AG04449 (cell line): ENCODE data around the gene SAMD11.
"Not testable (repeated sequence)": the region's sequence is repeated elsewhere in the genome, so short reads cannot be mapped to it uniquely, and the experiment has no call there.

Experiments used
- CTCF ChIA-PET: fragments of 350-600 bp; formaldehyde crosslinking; extraction: SDS; loops from one replicate; lab custom pipeline; 2021; ENCODE audit warnings: antibody characterized with exemption; lab: Yijun Ruan, JAX
- POLR2A ChIA-PET: fragments of 400-600, 350-600 bp; formaldehyde crosslinking; extraction: SDS; loops from one replicate; lab custom pipeline; 2020; ENCODE audit warnings: antibody characterized with exemption, inconsistent platforms; lab: Yijun Ruan, JAX
- DNase-seq: peaks from one replicate; pipeline ENCODE4 v3.0.0-alpha.2; 2010; ENCODE audit warnings: low read depth, low spot score
- H3K4me3 ChIP-seq: 2 replicates; pipeline ENCODE4 v1.5.1; 2011; ENCODE audit warnings: low read depth, mild to moderate bottlenecking, control low read depth, low read length
- CTCF ChIP-seq: IDR thresholded peaks from one replicate; pipeline ENCODE4 v1.5.1; 2011; ENCODE audit warnings: mild to moderate bottlenecking, moderate library complexity, low read length, control low read depth, inconsistent platforms; ENCODE audit not compliant: insufficient read depth; ENCODE audit errors: missing control alignments

Gene SAMD11

GRCh38 chr1:981955-982558 is 58.3 kb downstream of the SAMD11 start, which contains the start of gene PERM1:
TSS of gene PERM1 (minus strand) at chr1:982093. CDS start at chr1:981029, 1,064 bp downstream.
- ChIA-PET CTCF (interaction anchor here (0.6 to 7.8 kb wide), 11 partner anchors 7 to 313 kb away, joined by 3 to 152 read pairs (median 23); partner anchors contain the start of genes HES4 and ISG15), POLR2A (no interaction called here)
- no peak for TF ChIP-seq CTCF
- no peak within 1 kb of the TSS for H3K4me3 ChIP-seq
- no peak for DNase-seq

- ChIA-PET CTCF (interaction anchor here (0.9 to 7.8 kb wide), 17 partner anchors 8 to 308 kb away, joined by 3 to 152 read pairs (median 10); partner anchors contain the start of genes HES4 and ISG15), POLR2A (no interaction called here)
- no peak for DNase-seq
- no peak overlapping the region for H3K4me3 ChIP-seq
- no peak for TF ChIP-seq CTCF
Observed at GRCh38 chr1:982765-983436, 59.2 kb downstream of the SAMD11 start.

- H3K4me3 ChIP-seq, result peak overlapping the region; percentile 40
- ChIA-PET POLR2A (interaction anchor here (0.6 kb wide), 1 partner anchor 38 kb away, joined by 3 read pairs; no protein-coding TSS in a partner anchor), CTCF (interaction anchor here (0.6 to 7.8 kb wide), 37 partner anchors 9 to 360 kb away, joined by 3 to 152 read pairs (median 4); partner anchors contain the start of genes HES4, ISG15 and PLEKHN1)
- TF ChIP-seq CTCF, result peak; percentile 91
- DNase-seq, result no peak
Observed at GRCh38 chr1:983798-984475, 60.2 kb downstream of the SAMD11 start.

- ChIA-PET POLR2A (interaction anchor here (0.6 kb wide), 1 partner anchor 39 kb away, joined by 3 read pairs; no protein-coding TSS in a partner anchor), CTCF (interaction anchor here (0.6 to 7.8 kb wide), 33 partner anchors 8 to 359 kb away, joined by 3 to 152 read pairs (median 4); partner anchors contain the start of genes HES4, ISG15 and PLEKHN1)
- DNase-seq, result no peak
- TF ChIP-seq CTCF, result no peak
- peak overlapping the region; percentile 40 for H3K4me3 ChIP-seq
Observed at GRCh38 chr1:984476-984814, 60.7 kb downstream of the SAMD11 start.

GRCh38 chr1:985126-985525 is 61.4 kb downstream of the SAMD11 start:
- no peak for TF ChIP-seq CTCF
- no peak for DNase-seq
- POLR2A ChIA-PET, result no interaction called here
- CTCF ChIA-PET, result interaction anchor here (0.7 to 7.8 kb wide), 15 partner anchors 7 to 306 kb away, joined by 3 to 152 read pairs (median 16); partner anchors contain the start of gene HES4
- no peak overlapping the region for H3K4me3 ChIP-seq

GRCh38 chr1:988061-988460 is 64.3 kb downstream of the SAMD11 start:
- H3K4me3 ChIP-seq, DNase-seq, CTCF ChIA-PET: not testable (repeated sequence)
- POLR2A ChIA-PET, result interaction anchor here (0.7 kb wide), 1 partner anchor 25 kb away, joined by 5 read pairs; the partner anchor contains the start of gene ISG15

GRCh38 chr1:991275-991674 is 67.6 kb downstream of the SAMD11 start:
- CTCF ChIA-PET, result interaction anchor here (2.1 to 7.2 kb wide), 2 partner anchors 8 to 11 kb away, joined by 13 to 86 read pairs; partner anchors contain the start of gene PERM1
- DNase-seq, H3K4me3 ChIP-seq, POLR2A ChIA-PET: not testable (repeated sequence)
